ENCODE measurements around the gene ARID5B.

GRCh38 chr10:61903928-61904344 lies 2.4 kb downstream of the ARID5B start:
- no peak for TF ChIP-seq EZH2 (IDR thresholded peaks at IDR 0.05; ENCODE audit: low read depth, unreplicated experiment)
- no peak for TF ChIP-seq CTCF (conservative IDR thresholded peaks at IDR 0.05; ENCODE audit: low read depth in 2 of 2)

Data from GM23338 (cell line).